ENCODE measurements around the gene MAPK12.

- TF ChIP-seq CTCF (conservative IDR thresholded peaks at IDR 0.05; ENCODE audit: low read depth, low read length) (no peak), POLR2A (IDR thresholded peaks at IDR 0.05; ENCODE audit: low read depth, low read length) (no peak), BHLHE40 (IDR thresholded peaks at IDR 0.05; ENCODE audit: low read depth, low read length) (no peak), SMC3 (IDR thresholded peaks at IDR 0.05; ENCODE audit: low read depth, low read length) (no peak), MAFK (IDR thresholded peaks at IDR 0.05; ENCODE audit: low read depth, low read length) (no peak)
- TF ChIP-seq, protein P1, sequence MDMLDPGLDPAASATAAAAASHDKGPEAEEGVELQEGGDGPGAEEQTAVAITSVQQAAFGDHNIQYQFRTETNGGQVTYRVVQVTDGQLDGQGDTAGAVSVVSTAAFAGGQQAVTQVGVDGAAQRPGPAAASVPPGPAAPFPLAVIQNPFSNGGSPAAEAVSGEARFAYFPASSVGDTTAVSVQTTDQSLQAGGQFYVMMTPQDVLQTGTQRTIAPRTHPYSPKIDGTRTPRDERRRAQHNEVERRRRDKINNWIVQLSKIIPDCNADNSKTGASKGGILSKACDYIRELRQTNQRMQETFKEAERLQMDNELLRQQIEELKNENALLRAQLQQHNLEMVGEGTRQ (IDR thresholded peaks at IDR 0.05; ENCODE audit: low read depth, low read length): no peak
Measured at GRCh38 chr22:50251477-50252081, 9.9 kb downstream of the MAPK12 start.
